ENCODE measurements around the gene PRKCD. TPM values are rescaled to one million over a fixed set of nuclear protein-coding genes. Genes with fewer than 3 reads are reported as not detected.
A peak's percentile ranks its signal among the peaks of the same experiment; 100 is the strongest.

PRKCD gene
- total and polyA plus RNA-seq, 9 of the 15 experiments (the other 6 are each of a cell fraction or from before 2014, with no cell fraction given): 2.5 to 19.5 (median 6.1) TPM

- TF ChIP-seq ETS2 (tag; IDR thresholded peaks at IDR 0.05; ENCODE audit: borderline replicate concordance, poor library complexity, severe bottlenecking) (no peak), MCM5 (IDR thresholded peaks at IDR 0.05; ENCODE audit: low read depth) (no peak), ZBTB43 (CRISPR knock-in tag; IDR thresholded peaks at IDR 0.05) (no peak), EGR1 (conservative IDR thresholded peaks at IDR 0.05) (0 out of 2 replicates have a peak, but pooled peaks have one; percentile 9), JUND (IDR thresholded peaks at IDR 0.05; ENCODE audit: borderline replicate concordance, low read depth, low read length) (no peak), JUND (tag; IDR thresholded peaks at IDR 0.05; ENCODE audit: borderline replicate concordance, low read depth, low read length) (no peak), POLR2H (tag; IDR thresholded peaks at IDR 0.05; ENCODE audit: low read depth) (peak; percentile 71; the same call in 1 of the 2 replicates), FOXO4 (CRISPR knock-in tag; IDR thresholded peaks at IDR 0.05) (no peak), OTX1 (CRISPR knock-in tag; IDR thresholded peaks at IDR 0.05) (no peak), RFX5 (IDR thresholded peaks at IDR 0.05; ENCODE audit: low read depth, low read length) (no peak), RFX7 (CRISPR knock-in tag; IDR thresholded peaks at IDR 0.05) (no peak), STAG1 (CRISPR knock-in tag; IDR thresholded peaks at IDR 0.05; ENCODE audit: borderline replicate concordance) (no peak), PTBP1 (IDR thresholded peaks at IDR 0.05; ENCODE audit: low read depth, low read length) (no peak), ILF3 (IDR thresholded peaks at IDR 0.05; ENCODE audit: borderline replicate concordance) (no peak), GATAD2A (IDR thresholded peaks at IDR 0.05) (no peak), TAF7 (tag; IDR thresholded peaks at IDR 0.05) (no peak), DLX4 (CRISPR knock-in tag; IDR thresholded peaks at IDR 0.05) (no peak), TCF7L2 (IDR thresholded peaks at IDR 0.05; ENCODE audit: low read depth, low read length) (no peak), BDP1 (IDR thresholded peaks at IDR 0.05; ENCODE audit: insufficient read depth, insufficient read length) (no peak), CHD1 (IDR thresholded peaks at IDR 0.05; ENCODE audit: low read length) (no peak), ZNF277 (CRISPR knock-in tag; IDR thresholded peaks at IDR 0.05; ENCODE audit: borderline replicate concordance) (no peak), ZBTB26 (CRISPR knock-in tag; IDR thresholded peaks at IDR 0.05) (no peak), XRCC5 (IDR thresholded peaks at IDR 0.05; ENCODE audit: low read depth, low read length) (0 out of 2 replicates have a peak, but pooled peaks have one; percentile 44)
Observed at GRCh38 chr3:53130179-53131061, 30.6 kb upstream of the PRKCD start, which contains the start of gene RFT1 (continued).
